Head of caudate nucleus (tissue), 42 donors: ENCODE measurements around the gene NTM.

Experiments used
- DNase-seq, 42 donors: peaks; one replicate each; pipeline versions ENCODE4 v3.0.0 to v3.0.0-alpha.2; 2020 to 2021; ENCODE audit warnings: mixed read lengths in 7 of 42
- intact Hi-C: fragments of 100-400 bp; cut with DNase I; formaldehyde crosslinking; loops from one replicate; pipeline ENCODE4 v1.15.0; 2022

Gene NTM

GRCh38 chr11:131748151-131749050, 378.0 kb downstream of the NTM start:
- intact Hi-C loops = no loop called here
- peak; percentile 52 to 91 (median 81) for DNase-seq

- intact Hi-C loops = no loop called here
- no peak for DNase-seq
These were observed 378.7 kb downstream of the NTM start for GRCh38 chr11:131749101-131749500.

- DNase-seq = no peak
- intact Hi-C loops = no loop called here
These were observed 379.7 kb downstream of the NTM start for GRCh38 chr11:131750152-131750551.

- no peak for DNase-seq
- intact Hi-C loops = no loop called here
These were observed 380.3 kb downstream of the NTM start for GRCh38 chr11:131750692-131751091.

- no peak for DNase-seq
These were observed 384.3 kb downstream of the NTM start for GRCh38 chr11:131754671-131755070.

GRCh38 chr11:131756479-131757110, 386.2 kb downstream of the NTM start:
- intact Hi-C loops = no loop called here
- DNase-seq = no peak

More at GRCh38 chr11:131754671-131755070, 384.3 kb downstream of the NTM start:
- intact Hi-C loops = no loop called here

- intact Hi-C loops = no loop called here
- no peak for DNase-seq
These were observed 388.3 kb downstream of the NTM start for GRCh38 chr11:131758726-131759125.

GRCh38 chr11:131759140-131759539, 388.7 kb downstream of the NTM start:
- intact Hi-C loops = no loop called here
- no peak for DNase-seq

- peak; percentile 31 to 87 (median 64) for DNase-seq
- intact Hi-C loops = no loop called here
These were observed 390.0 kb downstream of the NTM start for GRCh38 chr11:131760091-131761061.

- intact Hi-C loops = no loop called here
- DNase-seq = peak; percentile 18 to 90 (median 58)
These were observed 392.1 kb downstream of the NTM start for GRCh38 chr11:131762346-131763110.

- intact Hi-C loops = no loop called here
- peak in 28 of 42 donors; percentile 23 to 82 (median 51) for DNase-seq
These were observed 392.9 kb downstream of the NTM start for GRCh38 chr11:131763193-131763890.

GRCh38 chr11:131764126-131764525, 393.7 kb downstream of the NTM start:
- DNase-seq = no peak
- intact Hi-C loops = no loop called here

GRCh38 chr11:131764649-131765048, 394.2 kb downstream of the NTM start:
- no peak for DNase-seq
- intact Hi-C loops = no loop called here

GRCh38 chr11:131766637-131767036, 396.2 kb downstream of the NTM start:
- DNase-seq = no peak
- intact Hi-C loops = no loop called here

- DNase-seq = no peak
- intact Hi-C loops = no loop called here
These were observed 397.0 kb downstream of the NTM start for GRCh38 chr11:131767421-131767820.

- intact Hi-C loops = no loop called here
- DNase-seq = no peak
These were observed 400.4 kb downstream of the NTM start for GRCh38 chr11:131770801-131771200.

- no peak for DNase-seq
- intact Hi-C loops = no loop called here
These were observed 401.1 kb downstream of the NTM start for GRCh38 chr11:131771471-131771870.

- no peak for DNase-seq
- intact Hi-C loops = no loop called here
These were observed 403.2 kb downstream of the NTM start for GRCh38 chr11:131773626-131774025.
